KBM-7 (cell line): ENCODE data around the gene MTAP.

Experiments
- DNase-seq: peaks from one replicate; pipeline ENCODE4 v3.0.0-alpha.2; 2015
- in situ Hi-C: fragments of 300-500 bp; cut with MboI; formaldehyde crosslinking; loops from 2 replicates; pipeline ENCODE4 v1.14.3; 2020; ENCODE audit warnings: low sequenced_read_pairs, low pct_unique_long_range_greater_than_20kb, mixed read lengths

MTAP gene

DNA sequence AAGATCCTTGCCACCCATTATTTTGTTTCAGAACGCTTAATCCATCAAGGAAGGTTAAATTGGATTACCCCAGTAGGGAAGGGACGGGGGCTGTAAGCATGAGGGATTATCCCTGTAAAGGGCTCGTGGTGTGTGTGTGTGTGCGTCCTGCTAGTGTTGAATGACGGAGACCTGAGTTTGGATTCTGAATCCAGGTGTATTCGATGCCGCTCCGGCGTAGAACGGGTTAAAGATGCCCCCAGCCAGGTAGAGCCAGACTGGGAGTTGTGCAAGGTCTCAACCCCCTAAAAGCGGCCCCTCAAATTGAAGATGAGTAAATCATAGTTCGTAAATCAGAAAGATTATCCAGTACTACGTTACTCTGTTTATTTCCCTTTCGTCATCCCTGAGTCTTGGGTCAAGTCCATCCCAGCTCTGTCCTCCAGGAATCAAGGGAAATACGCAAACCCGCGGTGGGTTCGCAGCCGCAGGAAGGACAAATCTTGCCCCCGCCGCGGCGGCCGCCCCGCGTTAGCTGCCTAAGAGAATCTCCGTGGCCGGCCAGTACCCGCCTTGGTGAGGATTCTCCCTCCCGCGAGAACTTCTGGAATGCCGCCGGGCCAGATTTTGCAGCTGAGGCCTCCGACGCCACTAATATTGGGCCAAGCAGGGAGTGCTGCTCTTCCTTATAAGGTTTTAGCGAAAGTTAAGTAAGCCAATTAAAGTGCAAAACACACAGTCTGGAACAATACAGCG, 586 bp upstream of the MTAP start:
- in situ Hi-C loops = loop anchor here (25.0 kb wide), 2 partner anchors 210 to 660 kb away; partner anchors contain the start of gene CDKN2B
- DNase-seq = no peak

DNA sequence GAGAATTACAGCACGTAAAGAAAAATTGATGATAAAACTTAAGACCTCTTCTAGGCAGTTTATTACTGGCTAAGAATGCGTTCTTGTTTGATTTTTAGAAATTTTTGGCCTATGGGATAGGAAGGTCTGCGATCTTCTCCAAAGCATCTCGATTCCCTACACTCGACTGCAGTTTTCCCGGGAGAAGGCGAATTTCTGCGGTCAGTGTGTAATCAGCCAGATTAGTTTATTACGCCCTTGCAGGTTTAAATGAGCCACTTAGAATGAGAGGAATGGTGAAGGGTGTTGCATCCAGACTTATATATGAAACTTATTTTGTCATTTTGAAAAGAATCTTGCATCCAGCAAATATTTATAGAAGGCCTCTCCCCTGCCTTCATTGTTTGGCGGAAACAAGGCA, 1.2 kb downstream of the MTAP start:
- no peak for DNase-seq
- in situ Hi-C loops = loop anchor here (25.0 kb wide), 2 partner anchors 209 to 659 kb away; partner anchors contain the start of gene CDKN2B

DNA sequence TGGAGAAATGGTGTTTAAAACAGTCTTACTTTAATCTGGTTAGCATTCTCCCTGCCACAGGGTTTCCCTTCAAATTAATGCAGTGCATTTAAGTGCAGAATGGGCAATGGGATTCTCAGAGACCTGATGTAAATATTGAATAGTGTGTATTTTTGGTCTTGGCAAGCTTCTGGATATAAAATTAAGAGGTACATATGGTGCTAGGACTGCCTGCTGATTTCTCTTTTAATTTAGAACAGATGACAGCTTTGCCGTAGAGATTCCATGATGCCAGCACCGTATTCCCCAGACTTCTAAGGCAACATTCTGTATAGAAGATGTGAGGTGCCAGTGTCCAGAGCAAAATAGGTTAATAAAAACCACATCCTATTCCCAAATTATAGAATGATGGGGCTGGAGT, 1.9 kb downstream of the MTAP start:
- in situ Hi-C loops = loop anchor here (25.0 kb wide), 2 partner anchors 208 to 658 kb away; partner anchors contain the start of gene CDKN2B

DNA sequence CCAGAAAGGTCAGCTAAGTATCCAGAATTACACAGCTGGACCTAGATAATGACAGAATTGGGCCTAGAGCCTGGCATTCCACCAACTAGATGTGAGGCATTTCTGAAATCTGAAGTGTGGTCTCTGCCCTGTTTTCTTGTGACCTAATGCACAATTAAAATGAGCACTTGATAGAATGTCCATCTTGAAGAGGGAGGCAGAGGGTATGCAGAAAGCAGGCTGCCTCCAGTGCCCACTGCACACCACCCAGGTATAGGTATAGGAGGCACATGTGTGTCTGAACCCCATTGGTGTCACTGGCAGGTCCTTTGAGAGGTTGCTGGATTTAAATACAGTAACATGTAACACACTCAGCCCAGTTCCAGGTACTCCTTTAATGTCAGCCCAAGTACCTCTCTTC, 2.4 kb downstream of the MTAP start:
- in situ Hi-C loops = loop anchor here (25.0 kb wide), 2 partner anchors 208 to 658 kb away; partner anchors contain the start of gene CDKN2B

More for the DNA sequence above, 1.9 kb downstream of the MTAP start:
- DNase-seq = no peak

DNA sequence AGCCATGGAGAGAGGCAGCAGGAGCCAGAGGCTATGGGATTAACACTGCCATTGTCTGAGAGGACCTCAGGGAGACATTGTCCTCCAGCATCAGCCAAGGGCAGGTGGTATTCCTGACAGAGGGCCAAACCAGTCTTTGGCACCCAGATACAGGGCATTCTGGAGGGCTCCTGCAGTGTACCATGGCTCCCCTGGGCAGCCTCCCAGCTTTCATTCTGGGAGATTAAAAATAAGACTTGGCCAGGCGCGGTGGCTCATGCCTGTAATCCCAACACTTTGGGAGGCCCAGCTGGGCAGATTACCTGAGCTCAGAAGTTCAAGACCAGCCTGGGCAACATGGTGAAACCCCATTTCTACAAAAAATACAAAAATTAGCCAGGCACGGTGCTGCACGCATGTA, 4.2 kb downstream of the MTAP start:
- DNase-seq = no peak
- in situ Hi-C loops = loop anchor here (25.0 kb wide), 2 partner anchors 206 to 656 kb away; partner anchors contain the start of gene CDKN2B

More for the DNA sequence above, 2.4 kb downstream of the MTAP start:
- no peak for DNase-seq

DNA sequence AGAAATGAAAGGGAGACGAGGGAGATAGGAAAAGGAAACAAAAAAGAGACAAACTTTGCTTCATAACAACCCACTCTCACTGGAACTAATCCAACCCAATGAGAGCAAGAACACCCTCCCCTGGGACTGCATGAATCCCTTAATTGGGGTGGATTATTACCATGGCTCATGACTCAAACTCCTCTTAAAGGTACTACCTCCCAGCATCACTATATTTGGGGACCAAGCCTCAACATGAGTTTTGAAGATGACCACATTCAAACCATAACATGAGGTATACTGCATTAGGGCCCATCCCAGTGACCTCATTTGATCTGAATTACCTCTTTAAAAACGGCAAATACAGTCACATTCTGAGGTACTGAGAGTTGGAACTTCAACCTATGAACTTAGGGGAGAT, 8.0 kb downstream of the MTAP start:
- DNase-seq = no peak
- in situ Hi-C loops = loop anchor here (10.0 to 25.0 kb wide), 3 partner anchors 202 to 652 kb away; partner anchors contain the start of gene CDKN2B

DNA sequence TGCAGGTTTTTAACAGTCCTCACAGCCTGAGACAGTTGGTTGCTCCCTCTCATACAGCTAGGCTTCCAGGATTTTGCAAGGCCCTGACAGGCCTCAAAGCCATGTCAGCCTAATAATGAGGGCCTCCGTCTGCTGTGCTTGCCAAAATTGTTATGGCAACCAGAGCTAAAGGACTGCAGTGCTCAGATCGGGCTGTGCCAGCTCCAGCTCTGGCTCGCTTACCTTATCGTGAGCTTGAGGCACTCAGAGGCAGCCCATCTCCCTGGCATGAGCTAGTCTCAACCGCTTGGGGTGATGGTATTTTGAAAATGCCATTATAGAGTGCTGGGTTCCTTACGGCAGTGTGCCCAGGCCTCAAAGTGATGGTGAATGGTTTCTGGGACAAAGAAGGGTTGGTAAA, 8.4 kb downstream of the MTAP start:
- in situ Hi-C loops = loop anchor here (10.0 to 25.0 kb wide), 3 partner anchors 201 to 651 kb away; partner anchors contain the start of gene CDKN2B
- no peak for DNase-seq

DNA sequence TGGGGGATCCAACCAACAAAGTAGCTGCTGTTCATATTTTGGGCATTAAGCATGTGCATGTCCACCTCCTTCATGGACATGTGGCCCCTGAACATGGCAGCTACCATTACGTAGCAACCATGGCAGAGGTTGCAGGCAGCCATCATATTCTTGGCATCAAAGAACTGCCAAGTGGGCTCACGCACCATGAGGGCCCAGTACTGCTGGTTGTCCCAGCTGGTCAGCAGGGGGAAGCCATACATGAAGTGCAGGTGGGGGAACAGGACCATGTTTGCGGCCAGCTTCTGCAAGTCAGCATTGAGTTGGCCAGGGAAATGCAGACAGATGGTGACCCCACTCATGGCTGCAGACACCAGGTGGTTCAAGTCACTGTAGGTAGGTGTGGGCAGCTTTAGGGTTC, 9.5 kb downstream of the MTAP start:
- DNase-seq = no peak
- in situ Hi-C loops = loop anchor here (10.0 to 25.0 kb wide), 3 partner anchors 200 to 650 kb away; partner anchors contain the start of gene CDKN2B

DNA sequence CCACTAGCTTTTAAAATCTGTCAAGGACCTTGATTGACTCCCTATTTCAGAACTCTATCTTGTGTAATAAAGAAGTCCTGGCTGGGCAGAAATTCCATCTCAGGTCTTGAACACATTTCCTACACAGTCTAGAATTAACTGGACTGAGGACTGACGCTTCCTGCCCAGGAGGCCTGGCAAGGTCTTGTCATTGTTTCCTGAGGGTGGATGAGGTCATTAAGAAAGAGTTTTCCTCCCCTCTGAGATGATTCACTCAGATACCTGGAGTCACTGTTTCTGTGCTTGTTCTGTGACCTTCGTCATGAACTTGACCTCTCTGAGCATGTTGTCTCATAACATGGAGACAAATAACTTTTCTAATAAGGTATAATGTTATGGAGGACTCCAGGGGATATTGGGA, 10.0 kb downstream of the MTAP start:
- in situ Hi-C loops = loop anchor here (10.0 to 25.0 kb wide), 3 partner anchors 200 to 650 kb away; partner anchors contain the start of gene CDKN2B
- DNase-seq = no peak

DNA sequence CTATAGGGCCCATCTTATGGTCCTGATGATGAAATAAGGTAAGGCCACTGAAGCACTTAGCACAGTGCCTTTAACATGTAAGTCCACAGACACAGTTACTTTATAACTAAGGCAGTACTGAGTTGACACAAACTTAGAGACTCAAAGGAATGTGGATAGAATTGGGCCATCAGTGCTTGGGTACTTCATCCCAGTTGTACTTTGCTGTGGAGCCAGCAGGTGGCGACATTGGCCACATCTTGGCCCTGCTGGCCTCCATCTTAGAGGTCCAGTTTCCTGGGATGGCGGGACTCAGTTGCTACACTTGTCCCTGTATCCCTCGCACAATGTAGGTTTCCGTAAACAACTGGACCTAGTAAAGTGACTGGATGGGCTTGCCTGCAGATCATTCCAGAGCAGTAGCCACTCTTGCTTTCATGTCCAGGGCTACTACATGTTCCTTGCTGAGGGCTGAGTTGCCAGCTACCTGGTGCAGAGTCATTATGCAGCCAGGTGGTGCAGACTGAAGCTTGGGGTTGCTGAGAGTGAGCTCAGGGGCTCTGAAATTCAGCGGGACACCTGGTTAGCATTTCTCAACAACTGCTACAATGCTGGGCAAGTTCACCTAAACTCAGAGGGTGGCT, 10.6 kb downstream of the MTAP start:
- peak; percentile 81 for DNase-seq
- in situ Hi-C loops = loop anchor here (10.0 to 25.0 kb wide), 3 partner anchors 199 to 649 kb away; partner anchors contain the start of gene CDKN2B

DNA sequence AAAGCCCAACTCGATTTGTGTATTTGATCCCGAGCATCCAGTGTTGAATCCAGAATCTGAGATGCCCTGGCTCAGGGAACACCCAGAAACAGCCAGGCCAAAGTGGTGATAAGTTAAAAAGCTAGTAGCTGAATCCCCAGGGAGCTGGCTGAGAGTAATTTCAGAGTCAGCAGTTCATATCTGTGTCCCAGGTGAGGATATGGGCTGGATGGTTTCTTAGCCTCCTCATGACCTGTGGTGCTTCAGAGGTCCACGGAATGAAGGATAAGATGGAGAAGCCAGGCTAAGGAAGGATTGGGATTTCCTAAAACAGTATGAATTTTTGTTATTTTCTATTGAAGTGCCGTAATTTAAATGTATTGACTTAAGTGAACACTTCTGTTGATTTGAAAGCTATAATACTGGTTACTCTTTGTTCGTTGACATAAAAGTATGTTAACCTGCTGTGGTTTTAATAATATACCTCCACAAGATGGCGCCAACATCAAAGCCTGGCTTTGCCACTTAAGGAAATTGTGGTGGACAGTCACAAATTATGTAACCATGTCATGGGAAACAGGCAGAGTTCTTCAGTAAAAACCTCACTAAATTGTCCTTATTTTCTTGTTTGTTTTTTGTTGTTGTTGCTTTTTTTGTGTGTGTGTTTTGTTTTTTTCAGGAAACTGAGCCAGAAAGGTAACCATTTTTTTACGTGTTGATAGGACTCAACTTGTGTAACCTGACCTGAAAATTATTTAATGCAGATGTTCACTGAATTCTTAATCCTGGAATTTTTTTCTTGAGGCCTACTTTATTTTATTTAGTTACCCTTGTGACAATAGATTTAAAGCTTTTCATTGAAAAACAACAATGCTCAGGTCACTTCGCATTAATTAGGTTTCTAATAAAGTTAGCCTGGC, 11.4 kb downstream of the MTAP start:
- DNase-seq = peak; percentile 81
- in situ Hi-C loops = loop anchor here (10.0 to 25.0 kb wide), 3 partner anchors 198 to 648 kb away; partner anchors contain the start of gene CDKN2B

DNA sequence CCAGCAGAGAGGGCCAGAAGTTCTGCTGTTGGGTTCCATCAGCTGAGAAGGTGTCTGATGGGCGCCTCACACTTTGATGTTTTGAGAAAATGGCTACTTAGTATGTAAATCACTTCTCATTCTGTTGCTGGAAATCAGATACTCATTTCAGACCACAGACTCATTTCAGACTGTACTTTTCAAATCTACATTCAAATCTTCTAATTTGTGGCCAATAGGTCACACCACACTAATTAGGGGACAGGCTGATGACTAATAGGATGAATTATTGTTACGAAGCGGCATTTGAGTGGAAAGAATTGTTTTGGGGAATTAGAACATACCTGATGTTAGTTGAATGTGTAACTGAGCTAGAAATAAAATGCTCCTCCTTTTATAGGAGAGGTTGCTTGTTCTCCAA, 13.2 kb downstream of the MTAP start:
- no peak for DNase-seq
- in situ Hi-C loops = loop anchor here (10.0 to 25.0 kb wide), 3 partner anchors 197 to 647 kb away; partner anchors contain the start of gene CDKN2B

DNA sequence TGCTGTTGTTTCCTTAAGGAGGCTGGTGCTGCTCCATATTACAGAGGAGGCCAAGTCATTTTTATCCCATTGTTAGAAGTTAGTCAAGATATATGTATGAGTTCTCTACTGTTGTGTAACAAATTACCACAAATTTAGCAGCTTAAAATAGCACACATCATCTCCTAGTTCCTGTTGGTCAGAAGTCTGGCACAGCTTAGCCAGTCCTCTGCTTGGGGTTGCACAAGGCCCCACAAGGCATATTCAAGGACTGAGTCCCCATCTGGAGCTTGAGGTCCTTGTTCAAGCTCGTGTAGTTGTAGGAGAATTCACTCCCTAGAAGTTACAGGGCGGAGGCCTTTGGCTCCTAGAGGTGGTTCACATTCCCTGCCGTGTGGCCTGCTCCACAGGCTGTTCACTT, 14.7 kb downstream of the MTAP start:
- peak; percentile 35 for DNase-seq
- in situ Hi-C loops = loop anchor here (10.0 to 25.0 kb wide), 3 partner anchors 195 to 645 kb away; partner anchors contain the start of gene CDKN2B

DNA sequence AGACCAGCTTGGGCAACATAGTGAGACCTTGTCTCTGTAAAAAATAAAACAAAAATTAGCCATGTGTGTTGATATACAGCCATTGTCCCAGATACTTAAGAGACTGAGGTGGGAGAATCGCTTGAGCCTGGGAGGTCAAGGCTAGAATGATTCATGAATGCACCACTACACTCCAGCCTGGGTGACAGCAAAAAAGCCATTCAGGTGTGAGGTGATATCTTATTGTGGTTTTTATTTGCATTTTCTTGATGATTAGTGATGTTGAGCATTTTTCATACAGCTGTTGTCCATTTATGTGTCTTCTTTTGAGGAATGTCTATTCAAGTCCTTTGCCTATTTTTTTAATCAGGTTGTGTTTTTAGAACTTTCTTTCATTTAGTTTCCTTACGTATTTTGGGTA, 23.2 kb downstream of the MTAP start:
- in situ Hi-C loops = no loop called here
- no peak for DNase-seq

DNA sequence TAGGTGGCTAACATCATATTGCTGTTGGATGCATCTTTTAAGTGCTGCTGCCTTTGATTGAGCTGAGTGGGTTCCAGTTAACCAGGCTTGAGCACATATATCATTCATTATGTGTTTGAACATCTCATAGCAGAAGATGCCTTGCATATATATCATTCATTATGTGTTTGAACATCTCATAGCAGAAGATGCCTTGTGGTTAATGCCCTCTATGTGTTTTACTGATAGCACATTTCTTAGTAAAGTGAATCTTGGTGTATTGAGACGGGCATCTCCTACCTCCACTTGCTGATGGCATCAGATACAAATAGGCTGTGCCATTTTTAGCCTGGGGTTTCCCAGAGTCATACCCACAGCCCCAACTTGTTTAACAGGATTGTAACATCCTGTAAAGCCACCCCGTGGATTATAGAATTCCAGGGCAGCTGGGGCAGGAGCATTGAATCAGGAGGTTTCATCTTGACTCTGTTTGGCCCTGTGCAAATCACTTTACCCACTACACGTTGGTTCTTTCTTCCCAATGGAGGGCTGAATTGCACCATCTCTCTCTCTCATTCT, 26.5 kb downstream of the MTAP start:
- in situ Hi-C loops = no loop called here

DNA sequence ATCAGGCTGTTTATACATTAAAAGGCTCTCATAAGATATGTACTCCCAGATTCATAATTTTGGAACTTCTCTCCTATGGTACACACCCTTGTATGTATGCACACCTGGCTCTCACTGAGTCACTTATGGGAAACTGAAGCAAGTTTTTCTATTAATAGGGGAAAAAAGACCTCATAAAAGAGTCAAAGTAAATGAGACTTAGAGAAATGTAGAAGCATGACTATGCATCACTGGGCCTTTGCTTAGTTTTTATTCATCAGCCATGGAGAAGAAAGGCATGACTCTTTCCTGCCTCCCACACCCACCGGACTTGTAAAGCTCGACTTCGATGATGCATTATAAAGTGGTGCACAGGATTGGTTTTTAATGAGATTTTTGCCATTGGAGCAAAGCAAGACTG, 28.2 kb downstream of the MTAP start:
- in situ Hi-C loops = no loop called here
- no peak for DNase-seq

More for the DNA sequence above, 26.5 kb downstream of the MTAP start:
- DNase-seq = no peak

DNA sequence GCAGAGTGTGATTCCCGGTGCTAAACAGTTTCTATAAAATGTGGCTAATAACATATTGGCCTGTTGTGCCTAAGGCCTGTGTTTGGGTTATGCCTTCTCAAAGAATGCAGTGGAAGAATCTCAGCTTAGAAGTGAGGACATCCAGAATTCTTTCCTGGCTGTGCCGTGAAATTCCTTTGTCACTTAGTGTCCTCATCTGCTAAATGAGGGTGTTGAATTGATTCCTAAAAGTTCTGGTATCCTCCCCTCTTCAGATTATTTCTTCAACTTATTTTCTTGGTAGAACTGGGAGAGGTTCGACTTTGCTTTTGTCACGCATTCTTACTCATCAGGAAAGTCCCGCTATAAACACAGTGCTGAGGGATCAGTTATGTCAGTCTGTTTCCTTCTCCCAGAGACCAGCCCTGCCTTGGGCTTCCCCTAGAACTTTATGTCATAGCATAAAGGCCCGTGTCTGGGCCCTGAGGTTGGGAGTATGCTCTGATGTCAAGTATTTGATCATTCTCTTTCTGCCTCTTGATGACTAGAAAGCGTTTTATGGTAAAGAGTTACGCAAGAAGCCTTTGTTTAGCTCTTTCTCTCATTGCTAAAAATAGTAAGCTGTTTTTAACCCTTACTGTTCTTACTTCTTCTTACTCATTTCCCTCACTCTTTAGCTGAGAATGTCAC, 29.5 kb downstream of the MTAP start:
- in situ Hi-C loops = no loop called here
- peak; percentile 42 for DNase-seq
